Kidney (tissue), 14 donors: ENCODE measurements around the gene UBQLN4. TPM values are rescaled to one million over a fixed set of nuclear protein-coding genes. Genes with fewer than 3 reads are reported as not detected.

Experiments used
- DNase-seq, 5 donors: peaks; one replicate each; pipeline ENCODE4 v3.0.0-alpha.2; 2013 to 2020
- FAIRE-seq: peaks from 2 replicates; lab custom pipeline; 2012; peaks lifted over from hg19 to GRCh38; lab: Jason Lieb, UNC
- H3K27ac ChIP-seq, 2 donors: one replicate each; pipeline ENCODE4 v1.7.0; 2013; ENCODE audit warnings: low read depth in 2 of 2, low read length in 2 of 2, inconsistent platforms in 1 of 2
- H3K27me3 ChIP-seq: one replicate; pipeline ENCODE4 v1.7.1; 2013; ENCODE audit warnings: low read length, inconsistent platforms; ENCODE audit not compliant: control insufficient read depth, insufficient read depth
- H3K36me3 ChIP-seq, 3 donors: one replicate each; pipeline versions ENCODE4 v1.7.0 to v1.7.1; 2013; ENCODE audit warnings: low read length in 3 of 3, control low read depth in 1 of 3, inconsistent platforms in 1 of 3; ENCODE audit not compliant: insufficient read depth in 3 of 3, control insufficient read depth in 2 of 3
- H3K4me1 ChIP-seq, 3 donors: one replicate each; pipeline versions ENCODE4 v1.7.0 to v1.7.1; 2013; ENCODE audit warnings: low read length in 3 of 3, inconsistent platforms in 1 of 3, low read depth in 1 of 3; ENCODE audit not compliant: control insufficient read depth in 2 of 3, insufficient read depth in 2 of 3
- H3K4me3 ChIP-seq, 3 donors: one replicate each; pipeline versions ENCODE4 v1.7.0 to v1.8.1; 2013; ENCODE audit warnings: low read length in 3 of 3, control low read depth in 1 of 3, inconsistent platforms in 1 of 3
- H3K9ac ChIP-seq, 3 donors: one replicate each; pipeline versions ENCODE4 v1.7.0 to v1.7.1; 2013; ENCODE audit warnings: low read length in 3 of 3, control low read depth in 1 of 3, inconsistent platforms in 1 of 3
- H3K9me3 ChIP-seq, 3 donors: one replicate each; pipeline versions ENCODE4 v1.7.0 to v1.7.1; 2013; ENCODE audit warnings: low read length in 3 of 3, control low read depth in 1 of 3, inconsistent platforms in 1 of 3; ENCODE audit not compliant: control insufficient read depth in 2 of 3, insufficient read depth in 1 of 3
- CTCF ChIP-seq: IDR thresholded peaks from 3 replicates; pipeline ENCODE4 v1.5.1; 2012; ENCODE audit warnings: mild to moderate bottlenecking, moderate library complexity, borderline replicate concordance; ENCODE audit not compliant: insufficient read depth; ENCODE audit errors: extremely low read depth
- intact Hi-C: fragments of 100-400 bp; cut with DNase I; formaldehyde crosslinking; loops from one replicate; pipeline ENCODE4 v1.11.1; 2022
- polyA plus RNA-seq: library from polyadenylated mRNA; stranded (reverse); fragments of 350-450 nt; fragmentation: Illumina TruSeq; extraction: RNeasy Lipid Tissue Mini Kit (QIAGEN cat#74804); gene quantifications from one replicate; pipeline ENCODE4 v1.2.3, GENCODE V29; 2014; ENCODE audit warnings: low read depth, low replicate concordance; ENCODE audit not compliant: insufficient read depth
- total RNA-seq: library from RNA; stranded (reverse); fragmentation: NEBNext Ultra II Directional; extraction: Animal tissue kit (Norgen Biotek cat#: 25700); gene quantifications from one replicate; pipeline ENCODE4 v1.2.1, GENCODE V29; 2021
- donor health status: control.
- donor health status: control.
- donor health status: control.
- donor health status: control.
- donor health status: control.
- donor health status: DM: yes; HTN: yes; CAD: no.
- donor health status: Normal renal cell carcinoma (clear cell type).

The UBQLN4 gene
- total and polyA plus RNA-seq, 2 donors from 2014 or later, result 24.5 to 24.6 TPM

GRCh38 chr1:156012051-156012817 is 41.4 kb downstream of the UBQLN4 start:
- FAIRE-seq, result no peak
- Histone ChIP-seq H3K27me3 (no peaks in the 10 kb centered on the region), H3K27ac (no peak overlapping the region), H3K4me3 (no peak overlapping the region), H3K36me3 (peaks cover 7 to 32% (median 23%) of the 10 kb centered on the region in 3 donors), H3K9ac (no peak overlapping the region), H3K4me1 (no peaks in the 10 kb centered on the region), H3K9me3 (no peaks in the 10 kb centered on the region)
- no peak for DNase-seq
- intact Hi-C loops, result no loop called here
- no peak for TF ChIP-seq CTCF

- Histone ChIP-seq H3K9me3 (no peaks in the 10 kb centered on the region), H3K9ac (no peak overlapping the region), H3K27me3 (no peaks in the 10 kb centered on the region), H3K4me3 (no peak overlapping the region), H3K4me1 (peaks cover 0 to 2% (median 0%) of the 10 kb centered on the region in 3 donors), H3K27ac (no peak overlapping the region), H3K36me3 (peaks cover 5 to 28% (median 20%) of the 10 kb centered on the region in 3 donors)
- intact Hi-C loops, result no loop called here
- FAIRE-seq (no peak), DNase-seq (no peak)
- TF ChIP-seq CTCF, result no peak
Measured at GRCh38 chr1:156009404-156009803, 44.2 kb downstream of the UBQLN4 start.

GRCh38 chr1:156006666-156007376 is 46.8 kb downstream of the UBQLN4 start:
- Histone ChIP-seq H3K4me3 (no peak overlapping the region), H3K36me3 (peaks cover under 1 to 20% (median 12%) of the 10 kb centered on the region in 3 donors), H3K27me3 (no peaks in the 10 kb centered on the region), H3K9me3 (no peaks in the 10 kb centered on the region), H3K4me1 (peaks cover 0 to 12% (median 10%) of the 10 kb centered on the region in 3 donors), H3K9ac (no peak overlapping the region), H3K27ac (no peak overlapping the region)
- TF ChIP-seq CTCF, result no peak
- intact Hi-C loops, result no loop called here
- FAIRE-seq (no peak), DNase-seq (no peak)
